Caki2 (cell line): ENCODE results near the gene LETM1. TPM values are rescaled to one million over a fixed set of nuclear protein-coding genes. Genes with fewer than 3 reads are reported as not detected.

Experiments used
- DNase-seq: peaks from one replicate; pipeline ENCODE4 v3.0.0-alpha.2; 2015; ENCODE audit warnings: low read depth
- in situ Hi-C: cut with HindIII; loops from 2 replicates; pipeline ENCODE4 v1.10.0; 2016; ENCODE audit warnings: low sequenced_read_pairs, low pct_unique_long_range_greater_than_20kb, mixed read lengths
- total RNA-seq: library from RNA; depleted of rRNA; stranded (reverse); fragments of >200 nt; shearing (Covaris generic); gene quantifications from 2 replicates; pipeline ENCODE4 v1.2.3, GENCODE V29; 2014; ENCODE audit warnings: low replicate concordance

The LETM1 gene
- total RNA-seq, 1 experiment from 2014 or later: 28.1 TPM

DNA sequence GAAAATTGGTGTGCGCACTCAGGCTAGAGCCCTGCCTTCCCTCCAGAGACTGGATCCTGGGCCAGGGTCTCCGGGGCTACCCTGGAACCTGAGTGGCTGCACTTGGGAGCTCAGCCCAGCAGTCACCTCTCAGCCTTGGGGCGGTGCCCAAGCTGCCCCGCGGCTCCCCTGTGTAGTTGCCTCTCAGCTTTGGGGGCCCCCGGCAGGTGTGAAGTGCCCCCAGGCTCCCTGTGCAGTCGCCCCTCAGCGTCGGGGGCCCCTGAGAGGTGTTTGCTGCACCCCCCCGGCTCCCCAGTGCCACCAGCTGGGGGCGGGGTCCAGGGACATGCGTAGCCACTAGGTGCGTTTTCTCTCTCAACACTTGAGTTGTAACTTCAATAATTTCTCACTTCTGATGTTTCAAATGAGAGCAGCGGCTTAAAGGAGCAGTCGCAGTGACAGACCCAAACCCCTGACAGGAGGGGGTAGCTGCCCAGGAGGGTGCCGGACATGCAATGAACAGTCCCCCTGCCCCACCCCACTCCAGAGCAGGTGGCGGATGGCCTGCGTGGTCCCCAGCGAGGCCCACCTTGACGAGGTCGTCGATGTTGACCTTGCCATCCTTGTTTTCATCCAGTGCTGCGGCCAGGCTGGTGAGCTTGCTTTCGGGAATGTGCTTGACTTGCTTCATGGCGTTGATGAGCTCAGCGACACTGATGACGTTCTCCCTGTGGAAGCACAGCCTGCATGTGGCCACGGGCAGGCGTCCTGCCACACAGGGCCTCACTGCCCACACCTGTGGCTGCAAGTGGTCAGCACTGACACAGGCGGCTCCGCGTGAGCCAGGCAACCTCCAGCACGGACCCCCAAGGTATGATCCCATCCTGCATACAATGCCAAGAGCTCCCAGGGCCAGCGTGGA lies 40.6 kb downstream of the LETM1 start:
- in situ Hi-C loops: no loop called here
- no peak for DNase-seq

DNA sequence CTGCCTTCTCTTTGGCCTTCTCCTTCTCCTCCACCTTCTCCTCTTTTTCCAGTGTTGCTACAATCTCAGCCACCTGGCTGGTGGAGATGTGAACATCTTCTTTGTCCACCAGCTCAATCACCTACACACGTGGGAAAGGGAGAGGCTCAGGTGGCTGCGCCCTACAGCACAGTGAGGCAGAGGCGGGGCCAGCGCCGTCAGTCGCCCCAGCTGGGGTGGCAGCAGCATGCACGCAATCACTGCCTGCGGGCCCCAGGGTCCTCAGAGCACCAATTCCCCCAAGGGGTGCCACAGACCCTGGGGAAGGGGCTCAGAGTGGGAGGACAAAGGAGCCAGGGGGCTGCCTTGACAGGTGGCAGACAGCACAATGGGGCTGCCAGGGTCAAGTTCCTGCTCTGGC lies 41.5 kb downstream of the LETM1 start:
- in situ Hi-C loops: no loop called here
- DNase-seq: no peak

DNA sequence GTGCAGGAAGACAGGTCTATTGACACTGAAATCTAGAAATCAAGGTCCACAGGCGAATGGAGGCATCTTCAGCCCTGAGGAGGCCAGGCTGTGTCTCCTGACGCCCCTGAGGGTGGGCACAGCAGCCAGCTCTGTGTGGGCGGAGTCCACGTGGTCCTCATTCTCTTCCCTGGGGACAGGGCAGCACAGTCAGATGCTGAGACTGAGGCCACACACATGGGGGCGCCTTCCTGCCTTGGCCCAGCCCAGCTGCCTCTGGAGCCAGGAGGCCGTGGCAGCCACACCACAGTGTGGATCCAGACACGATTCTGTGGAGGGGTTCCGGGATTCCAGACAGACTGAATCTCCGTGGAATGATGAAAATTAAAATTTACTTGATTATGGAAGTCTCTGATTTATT lies 42.0 kb downstream of the LETM1 start:
- DNase-seq: no peak
- in situ Hi-C loops: no loop called here

- DNase-seq: no peak
- in situ Hi-C loops: no loop called here
Measured at GRCh38 chr4:1813231-1813630, 42.7 kb downstream of the LETM1 start.

DNA sequence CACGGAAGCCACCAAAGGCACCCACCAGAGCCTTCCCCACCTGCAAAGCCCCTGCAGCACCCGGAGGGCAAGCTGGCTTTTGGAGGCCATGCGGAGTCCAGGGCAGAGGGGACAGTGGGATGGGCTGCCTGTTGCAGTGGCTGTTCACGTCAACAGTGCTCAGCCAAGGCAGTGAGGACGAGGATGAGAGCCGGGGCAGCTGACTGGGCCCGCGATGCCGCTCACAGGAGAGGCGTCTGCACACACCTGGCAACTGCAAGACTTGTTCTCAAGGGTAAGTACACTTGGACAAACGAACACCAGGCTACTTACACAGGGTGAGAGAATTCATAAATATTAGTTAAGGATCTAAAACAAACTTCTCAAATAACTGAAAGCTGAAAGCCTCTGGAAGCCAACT lies 43.2 kb downstream of the LETM1 start:
- in situ Hi-C loops: no loop called here

GRCh38 chr4:1810765-1811164 lies 45.2 kb downstream of the LETM1 start:
- in situ Hi-C loops: no loop called here
- DNase-seq: no peak

More for the DNA sequence above, 43.2 kb downstream of the LETM1 start:
- DNase-seq: no peak

- in situ Hi-C loops: no loop called here
- peak; percentile 38 for DNase-seq
Measured at GRCh38 chr4:1809754-1810502, 46.0 kb downstream of the LETM1 start.

DNA sequence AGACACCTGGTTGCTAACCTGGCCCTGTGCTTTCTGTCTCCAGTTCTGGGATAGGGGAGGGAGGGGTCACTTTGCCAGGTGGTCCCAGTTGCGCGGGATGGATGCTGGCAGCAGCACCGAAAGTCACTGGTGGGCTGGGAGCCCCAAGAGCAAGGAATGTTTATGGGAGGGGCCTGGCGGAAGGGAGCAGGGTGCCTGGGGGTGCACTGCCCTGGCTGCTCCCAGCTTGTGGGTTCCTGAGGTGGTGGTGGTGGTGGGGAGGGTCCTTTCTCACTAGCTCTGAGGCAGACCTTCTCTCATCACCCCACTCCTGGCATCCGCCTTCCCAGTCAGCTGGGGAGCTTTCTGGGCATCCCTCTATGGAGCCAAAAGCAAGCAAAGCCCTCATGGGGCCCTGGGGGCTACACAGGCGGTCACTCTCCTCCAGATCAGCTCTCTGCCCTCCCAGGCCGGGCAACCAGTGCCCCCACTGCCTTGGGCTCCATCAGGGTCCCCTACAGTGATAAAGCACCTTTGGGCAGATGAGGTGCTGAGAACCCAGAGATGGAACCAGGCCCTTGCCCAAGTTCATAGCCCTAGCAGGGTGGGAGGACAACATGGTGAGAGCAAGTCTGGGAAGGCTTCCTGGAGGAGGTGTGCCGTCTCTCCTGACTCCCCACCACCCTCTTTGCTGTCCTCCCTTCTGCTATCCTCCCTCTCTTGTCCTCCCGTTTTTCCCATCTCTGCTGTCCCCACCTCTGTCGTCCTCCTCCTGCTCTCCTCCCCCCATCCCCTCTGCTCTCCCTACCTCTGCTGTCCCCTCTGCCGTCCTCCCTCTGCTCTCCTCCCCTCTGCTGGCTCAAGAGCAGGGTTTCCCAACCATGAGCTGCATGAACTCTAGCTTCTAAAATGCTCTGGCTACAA lies 46.9 kb downstream of the LETM1 start:
- DNase-seq: no peak
- in situ Hi-C loops: no loop called here

- in situ Hi-C loops: no loop called here
- DNase-seq: no peak
Measured at GRCh38 chr4:1808396-1808795, 47.6 kb downstream of the LETM1 start.

GRCh38 chr4:1807332-1807777 lies 48.6 kb downstream of the LETM1 start:
- DNase-seq: no peak
- in situ Hi-C loops: no loop called here

GRCh38 chr4:1806596-1807331 lies 49.2 kb downstream of the LETM1 start:
- DNase-seq: no peak
- in situ Hi-C loops: no loop called here

GRCh38 chr4:1806223-1806564 lies 49.8 kb downstream of the LETM1 start:
- in situ Hi-C loops: no loop called here
- no peak for DNase-seq

DNA sequence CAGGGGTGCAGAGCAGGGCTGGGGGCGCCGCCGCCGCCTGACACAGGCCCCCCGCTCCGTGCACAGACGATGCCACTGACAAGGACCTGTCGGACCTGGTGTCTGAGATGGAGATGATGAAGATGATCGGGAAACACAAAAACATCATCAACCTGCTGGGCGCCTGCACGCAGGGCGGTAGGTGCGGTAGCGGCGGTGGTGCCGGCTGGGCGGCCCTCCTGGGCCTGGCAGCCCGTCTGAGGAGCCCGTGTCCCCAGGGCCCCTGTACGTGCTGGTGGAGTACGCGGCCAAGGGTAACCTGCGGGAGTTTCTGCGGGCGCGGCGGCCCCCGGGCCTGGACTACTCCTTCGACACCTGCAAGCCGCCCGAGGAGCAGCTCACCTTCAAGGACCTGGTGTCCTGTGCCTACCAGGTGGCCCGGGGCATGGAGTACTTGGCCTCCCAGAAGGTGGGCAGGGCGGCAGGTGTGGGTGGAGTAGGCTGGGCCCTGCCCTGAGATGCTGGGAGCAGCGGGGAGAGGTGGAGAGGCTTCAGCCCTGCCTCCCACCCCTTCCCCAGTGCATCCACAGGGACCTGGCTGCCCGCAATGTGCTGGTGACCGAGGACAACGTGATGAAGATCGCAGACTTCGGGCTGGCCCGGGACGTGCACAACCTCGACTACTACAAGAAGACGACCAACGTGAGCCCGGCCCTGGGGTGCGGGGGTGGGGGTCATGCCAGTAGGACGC lies 50.3 kb downstream of the LETM1 start:
- in situ Hi-C loops: no loop called here

DNA sequence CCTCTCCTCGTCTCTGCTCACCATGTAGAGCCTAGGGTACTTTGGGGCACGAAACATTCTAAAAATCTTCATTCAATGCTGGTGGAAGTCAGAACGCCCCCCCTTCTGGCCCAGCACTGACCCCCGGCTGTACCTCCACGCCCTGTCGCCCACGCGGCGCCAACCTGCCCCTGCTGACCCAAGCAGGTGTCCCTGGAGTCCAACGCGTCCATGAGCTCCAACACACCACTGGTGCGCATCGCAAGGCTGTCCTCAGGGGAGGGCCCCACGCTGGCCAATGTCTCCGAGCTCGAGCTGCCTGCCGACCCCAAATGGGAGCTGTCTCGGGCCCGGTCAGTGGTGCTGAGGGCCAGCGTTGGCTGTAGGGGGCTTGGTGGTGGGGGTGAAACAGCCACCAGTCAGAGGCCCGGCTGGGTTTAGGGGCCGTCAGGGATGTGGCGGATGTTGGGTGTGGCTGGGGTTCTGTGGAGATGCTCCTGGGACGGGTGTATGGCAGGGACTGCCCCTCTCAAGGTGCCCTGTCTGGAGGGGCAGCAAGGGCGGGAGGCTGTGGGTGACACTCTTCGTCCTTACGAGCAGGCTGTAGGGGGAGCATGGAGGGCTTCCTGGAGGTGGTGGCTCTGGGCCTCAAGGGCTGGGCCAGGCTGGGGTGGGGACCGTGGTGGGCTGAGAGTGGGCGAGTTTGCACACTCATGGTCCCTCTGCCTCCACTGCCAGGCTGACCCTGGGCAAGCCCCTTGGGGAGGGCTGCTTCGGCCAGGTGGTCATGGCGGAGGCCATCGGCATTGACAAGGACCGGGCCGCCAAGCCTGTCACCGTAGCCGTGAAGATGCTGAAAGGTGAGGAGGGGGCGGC lies 51.1 kb downstream of the LETM1 start:
- DNase-seq: no peak
- in situ Hi-C loops: no loop called here

More for the DNA sequence above, 50.3 kb downstream of the LETM1 start:
- no peak for DNase-seq

GRCh38 chr4:1803523-1804423 lies 52.2 kb downstream of the LETM1 start:
- DNase-seq: no peak
- in situ Hi-C loops: no loop called here
